T-helper 1 cell treated with Interleukin-12 subunit alpha and Interleukin-12 subunit beta and Interleukin-4 antibody, amounts not matched to agents 30 ng/mL and 1 ng/mL, for 36 hours (primary cell): Measurements from ENCODE around the gene PRM3. TPM values are rescaled to one million over a fixed set of nuclear protein-coding genes. Genes with fewer than 3 reads are reported as not detected.

Experiments
- intact Hi-C: fragments of 100-400 bp; cut with micrococcal nuclease; formaldehyde crosslinking; loops from one replicate; pipeline ENCODE4 v1.15.1; 2024
- total RNA-seq: library from RNA; stranded (reverse); gene quantifications from 2 replicates; pipeline ENCODE4 v1.2.3, GENCODE V29; 2022

PRM3 gene
- not detected in 2 replicates for total RNA-seq

- intact Hi-C loops: no loop called here
These were observed at the start of gene PRM3 for GRCh38 chr16:11272921-11273720. PRM3 (minus strand) TSS chr16:11273629; CDS start chr16:11273595, 34 bp downstream.

- intact Hi-C loops: no loop called here
These were observed 49.4 kb upstream of the PRM3 start for GRCh38 chr16:11322823-11323222.

- intact Hi-C loops: no loop called here
These were observed 48.2 kb upstream of the PRM3 start for GRCh38 chr16:11321662-11322061.

GRCh38 chr16:11320170-11320569, 46.7 kb upstream of the PRM3 start:
- intact Hi-C loops: no loop called here

GRCh38 chr16:11319529-11320146, 46.2 kb upstream of the PRM3 start:
- intact Hi-C loops: no loop called here

- intact Hi-C loops: no loop called here
These were observed 45.4 kb upstream of the PRM3 start for GRCh38 chr16:11318817-11319216.

GRCh38 chr16:11316331-11317015, 43.0 kb upstream of the PRM3 start:
- intact Hi-C loops: no loop called here

- intact Hi-C loops: no loop called here
These were observed 42.1 kb upstream of the PRM3 start for GRCh38 chr16:11315510-11315909.

GRCh38 chr16:11314309-11314894, 41.0 kb upstream of the PRM3 start:
- intact Hi-C loops: loop anchor here (5.0 kb wide), 1 partner anchor 207 kb away; no protein-coding TSS in a partner anchor

GRCh38 chr16:11313493-11314308, 40.3 kb upstream of the PRM3 start:
- intact Hi-C loops: loop anchor here (5.0 kb wide), 1 partner anchor 206 kb away; no protein-coding TSS in a partner anchor

- intact Hi-C loops: loop anchor here (5.0 kb wide), 1 partner anchor 206 kb away; no protein-coding TSS in a partner anchor
These were observed 39.5 kb upstream of the PRM3 start for GRCh38 chr16:11312718-11313492.

- intact Hi-C loops: loop anchor here (1.0 to 5.0 kb wide), 7 partner anchors 14 to 204 kb away; partner anchors contain the start of gene RMI2
These were observed 37.6 kb upstream of the PRM3 start for GRCh38 chr16:11310997-11311561.

GRCh38 chr16:11310634-11310977, 37.2 kb upstream of the PRM3 start:
- intact Hi-C loops: loop anchor here (2.0 to 5.0 kb wide), 2 partner anchors 78 to 203 kb away; no protein-coding TSS in a partner anchor

- intact Hi-C loops: loop anchor here (2.0 to 5.0 kb wide), 2 partner anchors 77 to 203 kb away; no protein-coding TSS in a partner anchor
These were observed 36.6 kb upstream of the PRM3 start for GRCh38 chr16:11309895-11310633.

- intact Hi-C loops: no loop called here
These were observed 35.3 kb upstream of the PRM3 start for GRCh38 chr16:11308493-11309283.

GRCh38 chr16:11307639-11308492, 34.4 kb upstream of the PRM3 start:
- intact Hi-C loops: no loop called here
